NCI-H460 (cell line): Measurements from ENCODE around the gene FAM120A. TPM values are rescaled to one million over a fixed set of nuclear protein-coding genes. Genes with fewer than 3 reads are reported as not detected.

Experiments
- DNase-seq: peaks from one replicate; pipeline ENCODE4 v3.0.0-alpha.2; 2016; ENCODE audit warnings: low read depth; ENCODE audit errors: extremely low read depth
- total RNA-seq: library from RNA; depleted of rRNA; stranded (reverse); fragments of >200 nt; shearing (Covaris generic); gene quantifications from 2 replicates; pipeline ENCODE4 v1.2.3, GENCODE V29; 2014

The FAM120A gene
- total RNA-seq, 1 experiment from 2014 or later: 144 TPM

DNA sequence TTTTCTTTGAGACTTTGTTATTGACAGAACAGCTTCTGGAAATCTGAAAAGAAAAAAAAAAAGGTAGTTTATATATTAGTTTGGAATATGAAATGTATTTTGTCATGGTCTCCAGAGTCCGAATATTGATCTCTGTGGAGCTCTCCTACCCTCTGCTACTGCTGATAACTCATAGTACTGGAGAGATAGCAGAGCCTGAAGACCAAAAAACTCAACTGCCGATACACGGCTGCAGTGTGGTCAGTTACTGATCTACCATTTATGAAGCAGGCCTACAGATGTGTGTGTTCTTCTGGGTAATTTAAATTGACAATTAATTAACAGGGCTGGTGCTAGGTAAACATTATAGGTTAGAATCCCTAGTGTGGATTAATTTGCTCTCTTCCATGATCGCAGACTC lies 3.8 kb upstream of the FAM120A start:
- DNase-seq: no peak

DNA sequence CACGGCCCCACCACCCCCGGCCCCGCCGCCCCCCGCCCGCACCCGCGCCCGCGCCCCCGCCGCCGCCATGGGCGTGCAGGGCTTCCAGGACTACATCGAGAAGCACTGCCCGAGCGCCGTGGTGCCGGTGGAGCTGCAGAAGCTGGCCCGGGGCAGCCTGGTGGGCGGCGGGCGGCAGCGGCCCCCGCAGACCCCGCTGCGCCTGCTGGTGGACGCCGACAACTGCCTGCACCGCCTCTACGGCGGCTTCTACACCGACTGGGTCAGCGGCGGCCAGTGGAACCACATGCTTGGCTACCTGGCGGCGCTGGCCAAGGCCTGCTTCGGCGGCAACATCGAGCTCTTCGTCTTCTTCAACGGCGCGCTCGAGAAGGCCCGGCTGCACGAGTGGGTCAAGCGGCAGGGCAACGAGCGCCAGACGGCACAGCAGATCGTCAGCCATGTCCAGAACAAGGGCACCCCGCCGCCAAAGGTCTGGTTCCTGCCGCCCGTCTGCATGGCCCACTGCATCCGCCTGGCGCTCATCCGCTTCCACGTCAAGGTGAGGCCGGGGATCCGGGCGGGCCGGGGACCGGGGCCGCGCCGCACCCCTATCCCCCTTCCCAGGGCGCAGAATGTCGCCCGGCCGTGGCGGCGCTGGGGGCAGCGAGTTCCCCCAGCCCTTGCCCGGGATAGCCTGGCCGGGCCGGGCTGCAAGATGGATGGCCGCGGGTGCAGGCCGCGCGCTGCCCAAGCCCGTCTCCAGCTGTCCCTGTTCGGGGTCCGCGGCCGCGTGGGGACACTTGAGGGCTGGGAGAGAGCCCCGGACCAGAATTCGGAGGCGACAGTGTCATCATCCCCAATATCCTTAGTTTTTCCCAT lies 594 bp downstream of the FAM120A start:
- no peak for DNase-seq

DNA sequence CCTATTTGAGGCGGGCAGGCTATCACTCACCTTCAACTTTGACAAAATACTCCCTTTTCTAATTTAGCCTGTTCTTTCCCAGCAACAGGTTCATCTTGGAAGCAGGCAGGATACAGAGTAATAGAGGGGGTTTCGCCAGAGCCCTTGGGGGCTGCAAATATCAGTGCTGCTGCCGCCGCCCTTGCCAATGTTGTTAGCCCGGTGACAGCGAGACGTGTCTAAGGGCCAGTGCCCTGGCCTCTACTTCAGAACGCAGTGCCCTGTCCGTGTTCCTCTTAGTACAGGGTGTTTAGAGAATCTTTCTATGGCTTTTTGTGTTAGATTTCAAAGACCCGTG lies 1.2 kb downstream of the FAM120A start:
- no peak for DNase-seq

DNA sequence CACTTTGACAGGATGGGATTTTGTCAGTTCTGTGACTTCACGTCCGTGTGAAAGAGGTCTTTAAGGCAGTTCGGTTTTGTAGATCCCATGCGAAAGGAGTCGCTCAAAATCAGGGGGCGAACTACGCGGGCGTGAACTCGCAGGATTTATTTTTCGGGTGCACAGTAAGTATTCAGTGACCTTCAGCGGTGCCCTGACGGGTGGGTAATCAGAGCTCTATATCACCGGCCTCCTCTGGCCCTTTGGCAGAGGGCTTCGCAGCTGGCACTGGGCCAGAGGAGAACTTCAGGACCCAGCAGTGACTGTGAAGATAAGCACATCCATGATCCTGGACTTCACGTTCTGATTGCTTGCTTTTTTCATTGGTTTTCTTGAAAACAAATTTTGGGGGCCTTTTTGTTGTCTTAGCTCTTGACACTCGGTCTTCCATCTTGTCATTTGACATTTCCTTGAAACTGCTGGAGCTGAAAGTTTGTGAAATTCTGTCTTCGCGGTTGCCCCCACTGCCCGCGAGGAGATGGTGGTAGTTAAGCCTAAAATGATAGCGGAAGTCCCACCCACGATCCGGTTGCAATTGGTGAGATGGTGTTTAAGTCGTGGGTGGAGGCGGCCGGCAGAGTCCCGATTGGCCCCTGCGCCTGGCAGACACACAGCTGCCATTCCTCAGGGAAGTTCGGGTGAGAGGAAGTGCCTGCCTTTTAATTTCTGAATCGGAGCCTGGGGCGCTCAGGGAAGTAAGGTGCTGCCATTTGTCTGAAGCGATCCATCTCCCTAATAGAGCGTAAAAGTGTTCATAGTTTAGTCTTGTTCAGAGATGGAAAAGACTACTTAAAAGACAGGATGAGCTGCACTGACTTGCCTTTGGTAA lies 1.8 kb downstream of the FAM120A start, which contains the start of gene FAM120AOS:
TSS of gene FAM120AOS (minus strand) at position 535 of the 868 bp plus-strand sequence. CDS start 872 bp downstream, outside the sequence.
- peak; percentile 91 for DNase-seq

DNA sequence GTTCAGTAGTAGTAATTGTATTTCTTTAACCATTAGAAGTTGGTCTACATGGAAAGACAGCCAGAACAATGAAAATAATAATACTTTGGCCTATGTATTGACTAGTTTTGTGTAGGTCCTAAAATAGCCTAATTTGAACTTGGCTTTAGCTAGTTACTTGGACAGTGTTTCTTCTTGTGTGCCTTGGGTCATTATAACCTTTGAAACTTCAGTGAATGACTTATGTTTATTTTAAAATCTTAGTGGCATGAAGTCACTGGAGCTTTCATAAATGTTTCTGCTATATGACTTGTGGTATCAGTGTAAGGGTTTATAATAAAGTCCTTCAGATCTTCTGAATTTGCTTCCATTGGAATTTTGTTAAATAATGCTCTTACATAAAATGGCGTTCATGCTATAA lies 4.5 kb downstream of the FAM120A start:
- DNase-seq: no peak

DNA sequence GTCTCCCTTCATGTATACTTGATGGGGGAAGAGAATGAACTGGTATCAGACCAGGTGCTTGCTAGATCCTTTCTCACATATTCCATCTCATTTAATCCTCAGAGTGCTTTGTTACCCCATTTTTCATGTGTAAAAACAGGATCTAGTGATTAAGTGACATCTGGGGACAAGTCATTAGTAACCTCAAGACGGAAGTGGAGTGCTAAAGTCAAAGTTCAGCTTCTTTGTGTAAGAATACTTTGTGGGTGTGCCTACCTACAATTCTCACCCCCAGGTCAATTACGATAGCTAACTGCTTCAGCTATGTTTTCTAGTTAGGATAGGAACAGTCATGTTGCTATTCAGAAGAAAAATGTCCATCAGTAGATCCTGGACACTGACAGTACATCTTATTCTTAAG lies 5.0 kb downstream of the FAM120A start:
- DNase-seq: no peak

DNA sequence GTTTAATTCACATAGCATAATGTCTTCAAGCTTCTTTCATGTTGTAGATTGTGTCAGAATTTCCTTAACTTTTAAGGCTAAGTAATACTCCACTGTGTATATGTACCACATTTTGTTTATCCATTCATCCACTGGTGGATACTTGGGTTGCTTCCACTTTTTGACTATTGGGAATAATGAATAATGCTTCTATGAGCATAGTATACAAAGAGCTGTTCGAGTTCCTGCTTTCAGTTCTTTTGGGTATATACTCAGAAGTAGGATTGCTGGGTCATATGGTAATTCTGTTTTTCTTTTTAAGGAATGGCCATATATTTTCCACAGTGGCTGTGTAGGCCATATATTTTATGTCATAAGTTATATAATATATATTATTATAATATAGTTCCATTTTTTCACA lies 5.5 kb downstream of the FAM120A start:
- DNase-seq: no peak

DNA sequence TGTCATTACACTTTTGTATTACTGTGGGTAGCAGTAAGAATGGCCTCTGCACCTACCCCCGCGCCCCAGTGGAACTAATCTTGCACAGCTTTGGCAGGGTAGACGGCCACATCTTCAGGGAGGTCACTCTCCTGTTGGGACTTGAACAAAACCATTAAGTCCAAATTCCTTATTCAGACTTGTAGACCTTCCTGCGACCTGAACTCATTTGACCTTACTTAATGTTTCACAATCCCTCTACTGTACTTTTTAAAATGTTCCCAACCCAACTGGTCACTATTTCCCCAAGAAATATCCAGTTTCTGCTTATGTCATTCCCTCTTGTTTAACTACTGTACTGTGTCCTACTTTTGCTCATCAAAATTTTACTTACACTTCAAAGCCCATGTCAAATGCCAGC lies 7.2 kb downstream of the FAM120A start:
- no peak for DNase-seq

DNA sequence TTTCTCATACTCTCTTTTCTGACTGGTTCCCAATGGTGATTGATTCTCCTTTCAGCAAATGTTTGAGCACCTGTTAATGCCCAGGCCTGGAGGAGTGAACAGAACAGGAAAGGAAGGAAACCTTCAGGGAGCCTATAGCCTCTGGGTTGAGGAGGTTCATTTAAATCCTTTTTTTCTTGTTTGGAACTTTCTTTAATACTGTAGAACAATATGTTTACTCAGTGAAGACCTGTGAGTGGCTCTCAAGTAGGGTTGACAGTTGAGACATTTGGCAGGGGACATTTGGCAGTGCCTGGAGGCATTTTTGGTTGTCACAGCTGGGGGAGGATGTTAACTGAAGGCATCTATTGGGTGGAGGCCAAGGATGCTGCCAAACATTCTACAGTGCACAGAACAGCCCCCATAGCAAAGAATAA lies 8.0 kb downstream of the FAM120A start:
- DNase-seq: no peak

DNA sequence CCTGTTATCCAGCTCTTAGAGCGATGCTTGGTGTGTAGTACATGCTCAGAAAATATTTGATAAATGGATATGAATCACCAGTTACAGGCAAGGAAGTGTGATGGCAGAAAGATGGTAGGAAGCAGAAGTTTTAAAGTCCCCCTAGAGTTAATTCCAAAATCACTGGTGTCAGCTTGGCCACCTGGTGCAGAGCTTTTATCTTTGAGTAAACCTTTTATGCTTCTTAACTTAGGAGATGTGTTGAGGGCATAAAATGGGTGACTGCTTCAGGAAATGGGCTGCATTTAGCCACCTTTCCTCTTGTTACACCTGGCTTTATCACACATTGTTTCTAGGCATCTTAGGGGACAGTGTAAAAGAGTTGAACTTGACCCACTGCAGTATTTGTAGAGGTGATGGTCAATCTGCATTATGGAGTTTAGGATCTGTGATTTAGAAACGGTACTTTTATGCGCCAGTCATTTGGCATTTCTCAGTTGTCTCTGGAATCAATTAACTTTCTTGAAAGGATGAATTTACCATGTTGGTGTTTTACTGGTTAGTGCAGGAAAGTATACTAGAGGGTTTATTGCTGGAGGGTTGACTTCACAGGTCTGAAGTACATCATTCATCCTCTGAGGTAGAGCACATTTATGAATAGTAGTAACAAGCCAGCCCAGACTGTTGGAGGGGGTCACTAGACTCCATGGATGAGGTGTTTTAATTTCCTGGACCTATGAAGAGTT lies 9.4 kb downstream of the FAM120A start:
- DNase-seq: no peak

DNA sequence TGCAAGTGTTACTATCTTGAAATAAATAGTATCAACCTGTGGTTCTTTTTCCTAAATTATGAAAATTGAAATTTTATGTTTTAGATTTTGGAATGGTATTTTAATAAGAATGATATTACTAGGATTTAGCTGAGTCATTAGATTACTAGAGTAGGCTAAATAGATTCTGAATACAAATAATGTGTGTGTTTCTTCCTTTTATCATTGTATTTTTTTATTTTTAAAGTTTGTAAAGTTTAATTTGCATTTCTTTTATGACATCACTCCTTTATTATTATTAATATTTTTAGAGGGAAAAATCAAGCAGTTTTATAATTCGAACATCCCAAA lies 9.9 kb downstream of the FAM120A start:
- DNase-seq: no peak

DNA sequence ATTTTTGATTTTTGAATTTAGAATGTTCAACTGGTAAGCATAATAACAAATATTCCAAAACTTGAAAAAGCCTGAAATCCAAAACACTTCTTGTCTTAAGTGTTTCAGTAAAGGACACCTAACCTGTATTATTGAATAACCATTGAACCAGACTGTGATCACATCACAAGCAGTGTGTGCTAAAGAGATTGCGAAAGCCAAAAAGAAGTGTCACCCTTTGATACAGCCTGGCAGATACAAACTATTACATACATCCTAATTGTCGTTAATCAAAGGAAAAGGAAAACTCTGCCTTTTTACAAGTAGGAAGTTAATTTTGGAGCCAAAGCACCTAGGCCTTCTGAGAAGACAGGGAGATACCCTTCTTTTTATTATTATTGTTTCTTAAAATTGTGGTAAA lies 10.3 kb downstream of the FAM120A start:
- no peak for DNase-seq

DNA sequence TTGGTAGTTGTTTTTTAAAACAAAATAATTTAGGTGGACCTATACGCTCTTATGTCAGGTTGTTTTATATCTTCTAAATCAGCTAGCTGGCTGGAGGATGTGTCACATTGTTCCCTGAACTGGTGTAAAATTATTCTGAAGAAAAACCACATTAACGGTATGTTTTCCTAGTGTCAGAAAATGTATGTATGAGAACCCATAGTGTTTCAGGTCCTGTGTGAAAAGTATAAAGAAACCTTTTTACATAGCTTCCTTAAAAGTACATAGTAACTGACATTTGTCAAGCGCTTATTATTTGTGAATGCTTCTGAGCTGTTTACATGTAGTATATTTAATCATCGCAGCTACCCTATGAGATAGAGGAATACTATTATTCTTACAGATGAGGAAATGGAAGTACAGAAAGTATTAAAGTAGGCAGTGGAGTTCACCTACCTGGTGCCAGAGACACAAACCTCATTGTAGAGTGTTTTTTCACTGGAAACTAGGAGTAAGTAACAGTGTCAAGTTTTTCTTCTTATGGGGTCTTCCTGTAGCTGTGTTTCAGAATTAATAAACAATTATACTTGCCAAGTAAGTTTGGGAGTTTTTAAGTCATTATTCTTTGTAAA lies 12.3 kb downstream of the FAM120A start:
- no peak for DNase-seq

DNA sequence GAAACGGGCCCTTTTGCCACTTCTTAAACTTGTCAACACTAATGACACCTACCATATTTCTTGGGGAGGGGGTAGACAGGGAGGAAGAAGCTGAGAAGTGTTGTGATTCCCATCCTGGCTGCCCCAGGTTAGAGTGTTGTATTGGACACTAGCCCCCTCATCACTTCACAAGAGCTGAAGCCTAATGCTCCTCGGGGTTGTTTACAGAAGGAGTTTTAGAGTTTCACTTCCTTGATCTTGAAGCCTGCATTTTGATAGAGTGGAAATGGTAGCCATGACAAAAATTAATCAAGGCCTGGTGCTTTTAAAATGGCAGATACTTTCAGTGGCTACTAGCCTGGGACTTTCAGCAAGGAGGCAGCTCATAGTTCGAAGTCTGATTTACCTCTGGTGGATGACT lies 12.9 kb downstream of the FAM120A start:
- DNase-seq: no peak

DNA sequence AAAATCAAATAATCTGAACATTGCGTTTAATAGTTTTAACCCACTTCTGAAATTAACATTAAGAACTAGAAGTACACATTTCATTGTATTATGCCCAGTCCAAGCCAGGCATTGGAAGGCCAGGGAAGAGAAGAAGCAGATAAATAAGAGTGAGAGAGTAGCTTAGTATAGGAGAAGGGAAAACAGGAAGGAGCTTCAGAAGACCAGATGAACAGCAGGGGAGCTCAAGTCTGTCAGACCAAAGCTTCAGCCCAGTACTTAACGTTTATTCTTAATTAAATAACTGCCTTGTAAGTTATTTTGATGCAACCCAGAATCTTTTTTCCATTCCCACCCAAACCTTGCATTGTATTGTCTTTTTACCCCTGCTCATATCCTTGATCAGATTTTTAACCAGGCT lies 13.4 kb downstream of the FAM120A start:
- DNase-seq: no peak

DNA sequence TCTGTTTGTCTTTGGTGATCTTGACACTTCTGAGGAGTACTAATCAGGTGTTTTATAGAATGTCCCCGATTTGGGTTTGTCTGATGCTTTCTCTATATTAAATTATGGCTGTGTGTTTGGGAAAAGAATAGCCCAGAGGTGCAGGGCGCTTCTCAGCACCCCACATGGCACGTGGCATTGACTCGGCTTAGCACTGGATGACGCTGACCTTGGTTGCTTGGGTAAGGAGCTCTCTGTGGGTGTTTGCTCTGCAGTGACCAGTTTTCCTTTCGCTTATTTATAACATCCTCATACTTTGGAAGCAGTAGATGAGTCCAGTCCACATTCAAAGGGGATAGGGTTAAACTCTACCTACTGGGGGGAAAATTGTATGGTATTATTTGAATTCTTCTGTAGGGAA lies 14.4 kb downstream of the FAM120A start:
- DNase-seq: no peak

DNA sequence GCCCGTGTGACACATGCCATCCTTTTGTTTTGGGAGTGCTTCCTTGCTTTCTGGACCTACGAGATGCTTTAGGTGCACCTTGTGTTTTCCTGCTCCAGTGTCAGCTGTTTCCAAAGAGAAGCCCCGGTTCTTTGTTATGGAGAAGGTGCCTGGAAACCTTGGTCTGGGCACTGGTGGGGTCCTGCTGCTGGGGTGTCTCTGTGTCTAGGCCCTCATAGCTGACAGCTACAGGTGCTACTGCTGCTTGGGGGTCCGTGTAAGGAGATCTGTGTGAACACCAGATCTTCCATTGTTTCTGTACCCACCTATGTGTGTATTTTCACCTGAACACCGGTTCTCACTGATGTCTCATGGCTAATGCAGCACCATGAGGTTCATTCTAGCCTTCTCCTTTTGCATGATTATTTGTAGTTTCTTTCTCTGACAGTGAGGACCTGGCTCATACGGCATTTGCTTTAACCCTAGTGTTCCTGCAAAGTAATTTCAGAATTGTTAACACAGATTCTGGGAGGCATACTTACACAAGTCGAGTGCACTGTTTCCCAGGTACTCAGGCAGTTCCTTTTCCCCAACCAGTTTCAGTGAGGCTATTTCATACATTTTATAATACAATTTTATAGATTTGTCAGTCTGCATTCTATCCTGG lies 15.1 kb downstream of the FAM120A start:
- no peak for DNase-seq

DNA sequence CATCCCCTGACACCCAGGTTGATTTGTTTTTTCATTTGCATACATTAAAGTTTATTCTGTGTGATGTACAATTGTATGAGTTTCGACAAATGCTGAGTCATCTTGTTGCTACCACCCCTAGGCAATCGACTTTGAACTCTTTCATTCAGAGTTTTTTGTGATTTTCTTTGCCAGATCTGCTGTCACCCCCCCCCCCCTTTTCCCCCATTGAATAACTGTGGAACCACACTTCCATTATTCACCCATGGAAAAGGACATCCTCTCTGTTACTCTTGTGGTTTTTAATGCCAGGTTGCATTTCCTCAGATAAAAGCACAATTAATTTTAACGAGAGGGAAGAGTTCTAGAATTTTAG lies 15.6 kb downstream of the FAM120A start:
- DNase-seq: no peak

DNA sequence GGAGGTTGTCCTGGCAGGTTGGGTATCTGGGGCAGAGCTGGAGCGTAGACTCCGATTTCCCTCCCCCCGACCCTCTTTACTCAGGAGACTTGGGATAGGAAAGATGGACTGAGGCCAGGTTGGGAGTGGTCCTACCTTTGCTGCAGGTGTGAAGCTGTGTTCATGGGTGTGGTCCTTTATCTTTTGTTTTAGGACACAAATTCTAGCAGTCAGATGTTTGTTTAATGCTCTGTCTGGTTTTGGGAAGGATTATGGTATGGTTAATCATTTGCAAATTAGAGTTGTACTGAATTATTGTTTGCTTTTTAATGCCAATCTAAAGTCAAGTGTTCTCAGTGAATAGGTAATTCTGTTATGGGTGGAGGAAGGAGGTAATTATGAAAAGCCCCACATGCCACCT lies 16.0 kb downstream of the FAM120A start:
- no peak for DNase-seq

DNA sequence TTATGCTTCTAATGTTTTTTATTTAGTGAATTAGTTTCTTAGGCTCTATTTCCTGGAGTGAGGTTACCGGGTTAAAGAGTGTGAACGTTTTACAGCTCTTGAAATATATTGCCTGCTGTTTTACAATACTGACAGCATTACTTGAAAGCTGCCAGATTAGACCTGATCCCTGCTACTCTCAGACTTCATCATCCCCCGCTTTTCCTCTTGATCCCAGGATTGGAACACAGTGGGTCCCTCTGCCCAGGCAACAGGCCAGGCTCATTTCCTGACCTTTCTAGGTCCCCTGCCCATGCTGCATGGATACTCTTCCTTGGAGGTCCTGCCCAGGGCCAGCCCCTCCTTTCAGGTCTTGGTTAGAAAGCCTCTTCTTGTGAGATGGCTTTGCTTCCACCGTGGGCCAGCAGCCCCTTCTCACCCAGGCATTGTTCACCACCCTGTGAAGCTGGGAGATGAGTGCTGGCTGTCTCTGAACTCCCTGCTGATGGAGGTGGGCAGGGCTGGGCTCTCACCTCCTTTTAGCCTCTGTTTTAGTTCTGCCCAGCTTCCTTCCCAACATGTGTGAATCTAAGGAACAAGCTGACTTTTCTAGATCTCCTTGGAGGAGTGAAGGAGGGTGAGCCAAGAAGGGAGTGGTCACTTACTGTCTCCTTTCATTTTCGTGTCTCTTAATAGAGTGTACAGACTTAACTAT lies 17.4 kb downstream of the FAM120A start:
- no peak for DNase-seq
